Trophoblast cell (in vitro differentiated cells and primary cell): ENCODE measurements around the gene PDSS1.

ENCODE experiments used
- DNase-seq, 2 donors: peaks; one replicate each; pipeline ENCODE4 v3.0.0-alpha.2; 2016
- H2AFZ ChIP-seq: 2 replicates; pipeline ENCODE4 v1.6.1; 2013; ENCODE audit warnings: low read length, moderate library complexity, mild to moderate bottlenecking; ENCODE audit not compliant: insufficient read depth, poor library complexity
- H2AK5ac ChIP-seq: 2 replicates; pipeline ENCODE4 v1.6.1; 2013; ENCODE audit warnings: mild to moderate bottlenecking, low read length
- H2BK120ac ChIP-seq: 2 replicates; pipeline ENCODE4 v1.6.1; 2013; ENCODE audit warnings: low read length, mild to moderate bottlenecking, moderate library complexity; ENCODE audit not compliant: insufficient read depth, poor library complexity
- H2BK12ac ChIP-seq: 2 replicates; pipeline ENCODE4 v1.6.1; 2013; ENCODE audit warnings: mild to moderate bottlenecking, low read length, moderate library complexity
- H2BK5ac ChIP-seq: 2 replicates; pipeline ENCODE4 v1.6.1; 2013; ENCODE audit warnings: low read length, low read depth, moderate library complexity, mild to moderate bottlenecking; ENCODE audit not compliant: poor library complexity
- H3K14ac ChIP-seq: 2 replicates; pipeline ENCODE4 v1.6.1; 2013; ENCODE audit warnings: mild to moderate bottlenecking, low read length
- H3K18ac ChIP-seq: 2 replicates; pipeline ENCODE4 v1.6.1; 2013; ENCODE audit warnings: mild to moderate bottlenecking, low read length
- H3K23ac ChIP-seq: 2 replicates; pipeline ENCODE4 v1.6.1; 2013; ENCODE audit warnings: low read length
- H3K27ac ChIP-seq: 2 replicates; pipeline ENCODE4 v1.5.1; 2013; ENCODE audit warnings: low read depth, mild to moderate bottlenecking, inconsistent platforms, low read length, moderate library complexity
- H3K27me3 ChIP-seq: 2 replicates; pipeline ENCODE4 v1.6.1; 2013; ENCODE audit warnings: inconsistent platforms, mild to moderate bottlenecking, low read length, moderate library complexity; ENCODE audit not compliant: insufficient read depth
- H3K36me3 ChIP-seq, 2 experiments: 1 replicate in 1 of 2; 2 replicates in 1 of 2; pipeline ENCODE4 v1.6.1; 2013; ENCODE audit warnings: low read length in 2 of 2, mild to moderate bottlenecking in 2 of 2, moderate library complexity in 1 of 2; ENCODE audit not compliant: insufficient read depth in 2 of 2, control insufficient read depth in 1 of 2
- H3K4ac ChIP-seq: 2 replicates; pipeline ENCODE4 v1.6.1; 2013; ENCODE audit warnings: low read depth, mild to moderate bottlenecking, low read length, moderate library complexity
- H3K4me1 ChIP-seq, 2 experiments: 1 replicate in 1 of 2; 2 replicates in 1 of 2; pipeline ENCODE4 v1.6.1; 2013; ENCODE audit warnings: low read length in 2 of 2, mild to moderate bottlenecking in 2 of 2, moderate library complexity in 1 of 2; ENCODE audit not compliant: insufficient read depth in 2 of 2, control insufficient read depth in 1 of 2
- H3K4me2 ChIP-seq: 2 replicates; pipeline ENCODE4 v1.6.1; 2013; ENCODE audit warnings: inconsistent platforms, mild to moderate bottlenecking, low read length, moderate library complexity
- H3K4me3 ChIP-seq: 2 replicates; pipeline ENCODE4 v1.5.1; 2013; ENCODE audit warnings: mild to moderate bottlenecking, low read depth, low read length, inconsistent platforms
- H3K79me1 ChIP-seq: one replicate; pipeline ENCODE4 v1.6.1; 2013; ENCODE audit warnings: low read length
- H3K79me2 ChIP-seq: 2 replicates; pipeline ENCODE4 v1.6.1; 2013; ENCODE audit warnings: low read length, mild to moderate bottlenecking; ENCODE audit not compliant: control insufficient read depth, insufficient read depth, poor library complexity
- H3K9ac ChIP-seq: 2 replicates; pipeline ENCODE4 v1.6.1; 2013; ENCODE audit warnings: mild to moderate bottlenecking, low read length
- H3K9me3 ChIP-seq: 2 replicates; pipeline ENCODE4 v1.6.1; 2013; ENCODE audit warnings: low read depth, mild to moderate bottlenecking, control low read depth, inconsistent platforms, low read length; ENCODE audit not compliant: insufficient read depth
- H4K12ac ChIP-seq: 2 replicates; pipeline ENCODE4 v1.6.1; 2013; ENCODE audit warnings: low read depth, mild to moderate bottlenecking, low read length, moderate library complexity
- H4K8ac ChIP-seq: 2 replicates; pipeline ENCODE4 v1.6.1; 2013; ENCODE audit warnings: low read depth, mild to moderate bottlenecking, low read length, moderate library complexity
- H4K91ac ChIP-seq: one replicate; pipeline ENCODE4 v1.6.1; 2013; ENCODE audit warnings: low read depth, mild to moderate bottlenecking, low read length, moderate library complexity
- WGBS: extraction: QIAGEN DNeasy Blood & Tissue Kit; methylation state at CpG from one replicate; pipeline ENCODE4 v1.1.7; 2013; ENCODE audit warnings: missing lambda C conversion rate; ENCODE audit not compliant: insufficient read length, insufficient coverage; ENCODE audit errors: extremely low coverage; 5-methylcytosine and 5-hydroxymethylcytosine counted together

PDSS1 gene

GRCh38 chr10:26730552-26730951, 33.1 kb downstream of the PDSS1 start:
- Histone ChIP-seq H3K36me3 (peaks cover 4 to 17% of the 10 kb centered on the region in 2 experiments), H3K4ac (no peak overlapping the region)
- WGBS, result no CpG with 5 or more reads among the region's 2 CpGs

GRCh38 chr10:26733750-26734568, 36.5 kb downstream of the PDSS1 start:
- peaks cover 16 to 27% of the 10 kb centered on the region in 2 experiments for H3K4me1 ChIP-seq
- no peaks in the 10 kb centered on the region for H3K9me3 ChIP-seq
- peak in 1 of 2 donors; percentile 46 for DNase-seq
- no peak overlapping the region for H3K4me3 ChIP-seq
- peak overlapping the region; percentile 32 for H3K27ac ChIP-seq
- peaks cover 5% of the 10 kb centered on the region for H3K79me1 ChIP-seq
- peak overlapping the region; percentile 12 for H4K8ac ChIP-seq
- no peaks in the 10 kb centered on the region for H3K79me2 ChIP-seq
- peak overlapping the region; percentile 1 for H2BK120ac ChIP-seq
- no peak overlapping the region for H4K12ac ChIP-seq
- no peak overlapping the region for H3K4ac ChIP-seq
- H3K27me3 ChIP-seq, result no peaks in the 10 kb centered on the region
- H3K9ac ChIP-seq, result no peak overlapping the region
- no peak overlapping the region for H2AFZ ChIP-seq
- peaks cover 3 to 16% of the 10 kb centered on the region in 2 experiments for H3K36me3 ChIP-seq
- peak overlapping the region; percentile 10 for H3K4me2 ChIP-seq
- no peak overlapping the region for H3K23ac ChIP-seq
- peak overlapping the region; percentile 2 for H2BK12ac ChIP-seq
- no peak overlapping the region for H2AK5ac ChIP-seq
- no CpG with 5 or more reads among the region's 14 CpGs for WGBS
- peak overlapping the region; percentile 7 for H3K14ac ChIP-seq
- H3K18ac ChIP-seq, result no peak overlapping the region
- H2BK5ac ChIP-seq, result peak overlapping the region; percentile 23
- H4K91ac ChIP-seq, result peak overlapping the region; percentile 28

More at GRCh38 chr10:26730552-26730951, 33.1 kb downstream of the PDSS1 start:
- Histone ChIP-seq H3K14ac (no peak overlapping the region), H2BK12ac (no peak overlapping the region), H3K27me3 (no peaks in the 10 kb centered on the region), H3K79me2 (no peaks in the 10 kb centered on the region), H4K91ac (no peak overlapping the region), H3K18ac (no peak overlapping the region), H3K4me1 (peaks cover 12 to 19% of the 10 kb centered on the region in 2 experiments), H2AK5ac (no peak overlapping the region), H4K8ac (no peak overlapping the region), H2BK120ac (no peak overlapping the region), H3K4me3 (no peak overlapping the region), H3K79me1 (peaks cover 5% of the 10 kb centered on the region), H3K4me2 (no peak overlapping the region), H3K9ac (no peak overlapping the region), H2AFZ (no peak overlapping the region), H3K9me3 (no peaks in the 10 kb centered on the region), H2BK5ac (no peak overlapping the region), H3K27ac (no peak overlapping the region), H4K12ac (no peak overlapping the region), H3K23ac (no peak overlapping the region)
- DNase-seq, result no peak

- Histone ChIP-seq H4K8ac (no peak overlapping the region), H2AFZ (no peak overlapping the region), H3K9me3 (no peaks in the 10 kb centered on the region), H3K27me3 (no peaks in the 10 kb centered on the region), H2BK12ac (no peak overlapping the region), H3K9ac (no peak overlapping the region), H3K4me2 (no peak overlapping the region), H3K79me1 (peaks cover 5% of the 10 kb centered on the region), H3K4me3 (no peak overlapping the region), H3K14ac (no peak overlapping the region), H3K23ac (no peak overlapping the region), H3K4ac (no peak overlapping the region), H4K91ac (peak overlapping the region; percentile 36), H2BK5ac (no peak overlapping the region), H2BK120ac (no peak overlapping the region), H4K12ac (no peak overlapping the region), H3K79me2 (no peaks in the 10 kb centered on the region), H2AK5ac (no peak overlapping the region), H3K36me3 (peaks cover 6 to 14% of the 10 kb centered on the region in 2 experiments), H3K27ac (peak overlapping the region; percentile 32), H3K18ac (no peak overlapping the region), H3K4me1 (peaks cover 16 to 27% of the 10 kb centered on the region in 2 experiments)
- whole genome bisulfite sequencing, result no CpG with 5 or more reads among the region's 4 CpGs
- peak in 1 of 2 donors; percentile 13 for DNase-seq
These were observed 37.9 kb downstream of the PDSS1 start for GRCh38 chr10:26735435-26735834.

GRCh38 chr10:26737730-26738129, 40.2 kb downstream of the PDSS1 start:
- no peak overlapping the region for H3K4ac ChIP-seq

More at GRCh38 chr10:26737730-26738129, 40.2 kb downstream of the PDSS1 start:
- Histone ChIP-seq H3K79me2 (no peaks in the 10 kb centered on the region), H3K27me3 (no peaks in the 10 kb centered on the region), H3K23ac (no peak overlapping the region), H3K18ac (no peak overlapping the region), H2BK12ac (no peak overlapping the region), H3K9ac (no peak overlapping the region), H3K9me3 (no peaks in the 10 kb centered on the region), H3K14ac (no peak overlapping the region), H2BK120ac (no peak overlapping the region), H2AFZ (no peak overlapping the region), H4K8ac (no peak overlapping the region), H3K4me1 (peaks cover 16 to 27% of the 10 kb centered on the region in 2 experiments), H3K4me2 (no peak overlapping the region), H2BK5ac (no peak overlapping the region), H3K79me1 (peaks cover 5% of the 10 kb centered on the region), H3K4me3 (no peak overlapping the region), H2AK5ac (no peak overlapping the region), H4K91ac (no peak overlapping the region), H3K36me3 (peaks cover 4 to 13% of the 10 kb centered on the region in 2 experiments), H4K12ac (no peak overlapping the region), H3K27ac (no peak overlapping the region)
- WGBS, result no CpG with 5 or more reads among the region's 1 CpG
- peak; percentile 49 to 58 for DNase-seq
